ENCODE results near the gene MALRD1.

The MALRD1 gene

GRCh38 chr10:19658131-19658530 is 609.5 kb downstream of the MALRD1 start:
- Histone ChIP-seq H3K4me1 (ENCODE audit: control insufficient read depth in 1 of 2, insufficient read depth in 2 of 2, low read length in 2 of 2) (no peaks in the 10 kb centered on the region), H3K9me3 (ENCODE audit: control insufficient read depth in 1 of 2, low read length in 2 of 2) (peaks cover 0 to 2% of the 10 kb centered on the region in 2 donors), H3K4me3 (ENCODE audit: low read depth in 1 of 2, low read length in 2 of 2) (no peak overlapping the region), H3K9ac (ENCODE audit: low read depth in 1 of 2, low read length in 2 of 2) (no peak overlapping the region), H3K36me3 (ENCODE audit: control insufficient read depth in 1 of 2, insufficient read depth in 2 of 2, low read length in 2 of 2) (no peaks in the 10 kb centered on the region), H3K27me3 (ENCODE audit: control insufficient read depth in 1 of 2, insufficient read depth in 2 of 2, low read length in 2 of 2) (no peaks in the 10 kb centered on the region), H3K27ac (ENCODE audit: low read depth, low read length) (no peak overlapping the region)

DNA sequence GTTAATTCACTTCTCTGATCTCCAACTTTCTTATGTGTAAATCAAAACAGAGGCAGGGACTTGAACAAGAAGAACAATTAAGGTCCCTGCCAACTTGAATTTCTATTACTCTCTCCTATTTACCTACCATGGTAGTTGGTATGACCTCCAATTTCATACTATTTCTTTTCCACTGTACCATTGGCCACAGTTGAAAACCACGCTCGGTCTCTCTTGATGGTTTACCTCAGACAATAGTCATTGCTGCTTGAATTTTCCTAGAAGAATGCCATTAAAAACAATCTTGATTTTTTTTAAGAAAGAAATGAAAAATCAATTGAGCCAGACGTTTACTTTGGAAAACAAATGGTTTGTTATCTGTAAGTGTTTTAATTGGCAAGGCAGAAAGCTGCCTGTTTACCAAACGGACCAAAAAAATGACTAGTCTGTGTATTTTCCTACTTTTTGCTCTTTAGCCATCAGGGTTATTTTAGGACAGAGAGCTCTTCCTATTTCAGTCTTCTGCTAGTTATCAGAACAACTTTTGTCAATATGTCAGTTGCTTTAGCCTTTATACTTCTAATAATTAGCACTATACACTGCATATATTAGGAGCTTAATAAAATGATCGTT is 610.1 kb downstream of the MALRD1 start:
- Histone ChIP-seq H3K27ac (ENCODE audit: low read depth, low read length) (no peak overlapping the region), H3K27me3 (ENCODE audit: control insufficient read depth in 1 of 2, insufficient read depth in 2 of 2, low read length in 2 of 2) (no peaks in the 10 kb centered on the region), H3K4me3 (ENCODE audit: low read depth in 1 of 2, low read length in 2 of 2) (no peak overlapping the region), H3K36me3 (ENCODE audit: control insufficient read depth in 1 of 2, insufficient read depth in 2 of 2, low read length in 2 of 2) (no peaks in the 10 kb centered on the region), H3K9ac (ENCODE audit: low read depth in 1 of 2, low read length in 2 of 2) (no peak overlapping the region), H3K4me1 (ENCODE audit: control insufficient read depth in 1 of 2, insufficient read depth in 2 of 2, low read length in 2 of 2) (no peaks in the 10 kb centered on the region), H3K9me3 (ENCODE audit: control insufficient read depth in 1 of 2, low read length in 2 of 2) (peaks cover 0 to 2% of the 10 kb centered on the region in 2 donors)

- Histone ChIP-seq H3K4me3 (ENCODE audit: low read depth in 1 of 2, low read length in 2 of 2) (no peak overlapping the region), H3K36me3 (ENCODE audit: control insufficient read depth in 1 of 2, insufficient read depth in 2 of 2, low read length in 2 of 2) (no peaks in the 10 kb centered on the region), H3K4me1 (ENCODE audit: control insufficient read depth in 1 of 2, insufficient read depth in 2 of 2, low read length in 2 of 2) (no peaks in the 10 kb centered on the region), H3K27ac (ENCODE audit: low read depth, low read length) (no peak overlapping the region), H3K9me3 (ENCODE audit: control insufficient read depth in 1 of 2, low read length in 2 of 2) (peaks cover 0 to 2% of the 10 kb centered on the region in 2 donors), H3K9ac (ENCODE audit: low read depth in 1 of 2, low read length in 2 of 2) (no peak overlapping the region), H3K27me3 (ENCODE audit: control insufficient read depth in 1 of 2, insufficient read depth in 2 of 2, low read length in 2 of 2) (no peaks in the 10 kb centered on the region)
Measured at GRCh38 chr10:19659920-19660655, 611.5 kb downstream of the MALRD1 start.

- Histone ChIP-seq H3K27me3 (ENCODE audit: control insufficient read depth in 1 of 2, insufficient read depth in 2 of 2, low read length in 2 of 2) (no peaks in the 10 kb centered on the region), H3K4me1 (ENCODE audit: control insufficient read depth in 1 of 2, insufficient read depth in 2 of 2, low read length in 2 of 2) (no peaks in the 10 kb centered on the region), H3K27ac (ENCODE audit: low read depth, low read length) (no peak overlapping the region), H3K4me3 (ENCODE audit: low read depth in 1 of 2, low read length in 2 of 2) (no peak overlapping the region), H3K9me3 (ENCODE audit: control insufficient read depth in 1 of 2, low read length in 2 of 2) (peaks cover 0 to 2% of the 10 kb centered on the region in 2 donors), H3K9ac (ENCODE audit: low read depth in 1 of 2, low read length in 2 of 2) (no peak overlapping the region), H3K36me3 (ENCODE audit: control insufficient read depth in 1 of 2, insufficient read depth in 2 of 2, low read length in 2 of 2) (no peaks in the 10 kb centered on the region)
Measured at GRCh38 chr10:19663344-19663743, 614.7 kb downstream of the MALRD1 start.

GRCh38 chr10:19668116-19668515 is 619.5 kb downstream of the MALRD1 start:
- Histone ChIP-seq H3K4me1 (ENCODE audit: control insufficient read depth in 1 of 2, insufficient read depth in 2 of 2, low read length in 2 of 2) (no peaks in the 10 kb centered on the region), H3K27me3 (ENCODE audit: control insufficient read depth in 1 of 2, insufficient read depth in 2 of 2, low read length in 2 of 2) (no peaks in the 10 kb centered on the region), H3K36me3 (ENCODE audit: control insufficient read depth in 1 of 2, insufficient read depth in 2 of 2, low read length in 2 of 2) (no peaks in the 10 kb centered on the region), H3K9ac (ENCODE audit: low read depth in 1 of 2, low read length in 2 of 2) (no peak overlapping the region), H3K27ac (ENCODE audit: low read depth, low read length) (no peak overlapping the region), H3K4me3 (ENCODE audit: low read depth in 1 of 2, low read length in 2 of 2) (no peak overlapping the region), H3K9me3 (ENCODE audit: control insufficient read depth in 1 of 2, low read length in 2 of 2) (no peaks in the 10 kb centered on the region)

DNA sequence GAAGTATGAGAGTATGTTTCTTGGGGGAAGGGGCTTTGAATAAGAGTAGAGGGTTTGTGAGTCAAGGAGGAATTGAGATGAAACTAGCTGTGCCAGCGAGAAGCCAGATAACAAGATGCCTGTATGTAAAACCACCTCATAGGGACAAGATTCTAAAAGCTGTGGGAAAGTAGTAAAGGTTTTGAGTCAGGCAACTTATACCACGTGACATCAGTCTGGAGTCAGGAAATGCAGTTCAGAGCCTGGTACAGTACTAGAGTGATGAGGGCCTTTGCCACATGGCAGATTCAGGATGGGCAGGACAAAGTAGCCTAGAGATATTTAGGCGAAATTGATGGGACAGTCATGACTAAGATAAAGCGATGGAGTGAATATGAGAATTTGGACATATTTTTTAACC is 627.5 kb downstream of the MALRD1 start:
- no peaks in the 10 kb centered on the region for H3K36me3 ChIP-seq (ENCODE audit: control insufficient read depth in 1 of 2, insufficient read depth in 2 of 2, low read length in 2 of 2)
- no peaks in the 10 kb centered on the region for H3K4me1 ChIP-seq (ENCODE audit: control insufficient read depth in 1 of 2, insufficient read depth in 2 of 2, low read length in 2 of 2)
- no peaks in the 10 kb centered on the region for H3K9me3 ChIP-seq (ENCODE audit: control insufficient read depth in 1 of 2, low read length in 2 of 2)
- H3K4me3 ChIP-seq (ENCODE audit: low read depth in 1 of 2, low read length in 2 of 2): no peak overlapping the region
- H3K27ac ChIP-seq (ENCODE audit: low read depth, low read length): no peak overlapping the region
- H3K27me3 ChIP-seq (ENCODE audit: control insufficient read depth in 1 of 2, insufficient read depth in 2 of 2, low read length in 2 of 2): no peaks in the 10 kb centered on the region
- H3K9ac ChIP-seq (ENCODE audit: low read depth in 1 of 2, low read length in 2 of 2): no peak overlapping the region

- no peaks in the 10 kb centered on the region for H3K27me3 ChIP-seq (ENCODE audit: control insufficient read depth in 1 of 2, insufficient read depth in 2 of 2, low read length in 2 of 2)
- H3K4me1 ChIP-seq (ENCODE audit: control insufficient read depth in 1 of 2, insufficient read depth in 2 of 2, low read length in 2 of 2): no peaks in the 10 kb centered on the region
- H3K9me3 ChIP-seq (ENCODE audit: control insufficient read depth in 1 of 2, low read length in 2 of 2): no peaks in the 10 kb centered on the region
- H3K4me3 ChIP-seq (ENCODE audit: low read depth in 1 of 2, low read length in 2 of 2): no peak overlapping the region
- no peaks in the 10 kb centered on the region for H3K36me3 ChIP-seq (ENCODE audit: control insufficient read depth in 1 of 2, insufficient read depth in 2 of 2, low read length in 2 of 2)
- H3K27ac ChIP-seq (ENCODE audit: low read depth, low read length): no peak overlapping the region
- no peak overlapping the region for H3K9ac ChIP-seq (ENCODE audit: low read depth in 1 of 2, low read length in 2 of 2)
Measured at GRCh38 chr10:19683356-19683755, 634.8 kb downstream of the MALRD1 start.

GRCh38 chr10:19683960-19684359 is 635.4 kb downstream of the MALRD1 start:
- no peaks in the 10 kb centered on the region for H3K9me3 ChIP-seq (ENCODE audit: control insufficient read depth in 1 of 2, low read length in 2 of 2)
- H3K4me1 ChIP-seq (ENCODE audit: control insufficient read depth in 1 of 2, insufficient read depth in 2 of 2, low read length in 2 of 2): no peaks in the 10 kb centered on the region
- H3K4me3 ChIP-seq (ENCODE audit: low read depth in 1 of 2, low read length in 2 of 2): no peak overlapping the region
- no peak overlapping the region for H3K9ac ChIP-seq (ENCODE audit: low read depth in 1 of 2, low read length in 2 of 2)
- no peaks in the 10 kb centered on the region for H3K27me3 ChIP-seq (ENCODE audit: control insufficient read depth in 1 of 2, insufficient read depth in 2 of 2, low read length in 2 of 2)
- H3K36me3 ChIP-seq (ENCODE audit: control insufficient read depth in 1 of 2, insufficient read depth in 2 of 2, low read length in 2 of 2): no peaks in the 10 kb centered on the region
- H3K27ac ChIP-seq (ENCODE audit: low read depth, low read length): no peak overlapping the region

- no peak overlapping the region for H3K9ac ChIP-seq (ENCODE audit: low read depth in 1 of 2, low read length in 2 of 2)
- H3K9me3 ChIP-seq (ENCODE audit: control insufficient read depth in 1 of 2, low read length in 2 of 2): peaks cover 5 to 9% of the 10 kb centered on the region in 2 donors
- H3K36me3 ChIP-seq (ENCODE audit: control insufficient read depth in 1 of 2, insufficient read depth in 2 of 2, low read length in 2 of 2): peaks cover 0 to 4% of the 10 kb centered on the region in 2 donors
- H3K4me3 ChIP-seq (ENCODE audit: low read depth in 1 of 2, low read length in 2 of 2): no peak overlapping the region
- H3K27ac ChIP-seq (ENCODE audit: low read depth, low read length): no peak overlapping the region
- no peaks in the 10 kb centered on the region for H3K4me1 ChIP-seq (ENCODE audit: control insufficient read depth in 1 of 2, insufficient read depth in 2 of 2, low read length in 2 of 2)
- H3K27me3 ChIP-seq (ENCODE audit: control insufficient read depth in 1 of 2, insufficient read depth in 2 of 2, low read length in 2 of 2): no peaks in the 10 kb centered on the region
Measured at GRCh38 chr10:19688344-19688743, 639.7 kb downstream of the MALRD1 start.

- H3K9ac ChIP-seq (ENCODE audit: low read depth in 1 of 2, low read length in 2 of 2): no peak overlapping the region
- no peak overlapping the region for H3K4me3 ChIP-seq (ENCODE audit: low read depth in 1 of 2, low read length in 2 of 2)
- H3K36me3 ChIP-seq (ENCODE audit: control insufficient read depth in 1 of 2, insufficient read depth in 2 of 2, low read length in 2 of 2): peaks cover 0 to 4% of the 10 kb centered on the region in 2 donors
- H3K4me1 ChIP-seq (ENCODE audit: control insufficient read depth in 1 of 2, insufficient read depth in 2 of 2, low read length in 2 of 2): no peaks in the 10 kb centered on the region
- peaks cover 5 to 9% of the 10 kb centered on the region in 2 donors for H3K9me3 ChIP-seq (ENCODE audit: control insufficient read depth in 1 of 2, low read length in 2 of 2)
- H3K27ac ChIP-seq (ENCODE audit: low read depth, low read length): no peak overlapping the region
- H3K27me3 ChIP-seq (ENCODE audit: control insufficient read depth in 1 of 2, insufficient read depth in 2 of 2, low read length in 2 of 2): no peaks in the 10 kb centered on the region
Measured at GRCh38 chr10:19689231-19689630, 640.6 kb downstream of the MALRD1 start.
